Cardiac fibroblast (primary cell): ENCODE data around the gene CSTPP1.

Experiments used
- DNase-seq, 2 donors: peaks; one replicate each; pipeline versions ENCODE4 v3.0.0 to v3.0.0-alpha.2; 2010; ENCODE audit warnings: low read depth in 2 of 2
- H3K4me3 ChIP-seq, 2 donors: replicated peaks in 1 of 2; 1 replicate in 1 of 2; 2 replicates in 1 of 2; pipeline ENCODE4 v1.5.1; 2011; ENCODE audit warnings: low read depth in 2 of 2, low read length in 2 of 2, mild to moderate bottlenecking in 2 of 2, moderate library complexity in 1 of 2
- TF ChIP-seq, protein P1 (sequence below): IDR thresholded peaks from one replicate; pipeline ENCODE4 v1.5.1; 2011; ENCODE audit warnings: low read depth, mild to moderate bottlenecking, low read length, inconsistent platforms

CSTPP1 gene

GRCh38 chr11:47157805-47158204, 221.2 kb downstream of the CSTPP1 start:
- H3K4me3 ChIP-seq = no peak overlapping the region
- DNase-seq = no peak
- TF ChIP-seq, protein P1, sequence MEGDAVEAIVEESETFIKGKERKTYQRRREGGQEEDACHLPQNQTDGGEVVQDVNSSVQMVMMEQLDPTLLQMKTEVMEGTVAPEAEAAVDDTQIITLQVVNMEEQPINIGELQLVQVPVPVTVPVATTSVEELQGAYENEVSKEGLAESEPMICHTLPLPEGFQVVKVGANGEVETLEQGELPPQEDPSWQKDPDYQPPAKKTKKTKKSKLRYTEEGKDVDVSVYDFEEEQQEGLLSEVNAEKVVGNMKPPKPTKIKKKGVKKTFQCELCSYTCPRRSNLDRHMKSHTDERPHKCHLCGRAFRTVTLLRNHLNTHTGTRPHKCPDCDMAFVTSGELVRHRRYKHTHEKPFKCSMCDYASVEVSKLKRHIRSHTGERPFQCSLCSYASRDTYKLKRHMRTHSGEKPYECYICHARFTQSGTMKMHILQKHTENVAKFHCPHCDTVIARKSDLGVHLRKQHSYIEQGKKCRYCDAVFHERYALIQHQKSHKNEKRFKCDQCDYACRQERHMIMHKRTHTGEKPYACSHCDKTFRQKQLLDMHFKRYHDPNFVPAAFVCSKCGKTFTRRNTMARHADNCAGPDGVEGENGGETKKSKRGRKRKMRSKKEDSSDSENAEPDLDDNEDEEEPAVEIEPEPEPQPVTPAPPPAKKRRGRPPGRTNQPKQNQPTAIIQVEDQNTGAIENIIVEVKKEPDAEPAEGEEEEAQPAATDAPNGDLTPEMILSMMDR = no peak

DNA sequence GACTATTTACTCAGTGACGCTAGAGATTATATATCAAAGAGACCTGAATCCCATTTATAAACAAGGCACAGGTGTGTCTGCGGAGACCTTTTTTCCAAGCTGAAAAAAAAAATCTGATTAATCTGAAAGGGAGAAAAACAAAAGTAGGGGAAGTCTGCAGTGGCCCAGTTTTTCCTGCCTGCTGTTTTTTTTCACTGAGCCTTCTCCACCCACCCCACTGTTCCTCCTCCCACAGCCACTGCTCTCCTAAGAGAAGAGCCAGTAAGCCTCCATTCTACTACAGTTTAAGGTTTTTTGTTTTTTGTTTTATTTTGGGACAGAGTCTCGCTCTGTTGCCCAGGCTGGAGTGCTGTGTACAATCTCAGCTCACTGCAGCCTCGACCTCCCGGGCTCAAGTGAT, 221.7 kb downstream of the CSTPP1 start:
- no peak for DNase-seq
- no peak overlapping the region for H3K4me3 ChIP-seq
- TF ChIP-seq, protein P1 = no peak

DNA sequence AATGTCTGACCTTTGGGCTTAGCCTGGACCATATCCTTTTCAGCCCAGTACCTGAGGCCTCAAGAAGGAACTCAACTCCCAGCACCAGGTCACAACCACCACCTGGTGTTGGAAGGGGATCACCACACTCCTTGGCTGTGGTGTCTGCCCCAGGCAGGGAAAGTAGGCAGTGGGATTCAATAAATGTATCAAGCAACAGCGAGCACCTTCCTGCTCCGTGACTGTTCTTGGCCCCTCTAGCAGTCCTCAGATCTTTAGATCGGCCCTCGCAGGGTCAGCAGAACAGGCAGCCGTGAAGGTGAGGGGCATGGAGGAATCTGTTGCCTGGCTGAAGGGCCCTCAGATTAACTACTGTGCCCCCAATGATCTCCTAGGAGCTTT, 224.2 kb downstream of the CSTPP1 start:
- no peak overlapping the region for H3K4me3 ChIP-seq
- peak in 1 of 2 donors; percentile 12 for DNase-seq
- TF ChIP-seq, protein P1 = no peak

GRCh38 chr11:47161134-47161854, 224.7 kb downstream of the CSTPP1 start:
- H3K4me3 ChIP-seq = no peak overlapping the region
- TF ChIP-seq, protein P1 = peak; percentile 83
- peak; percentile 77 to 80 for DNase-seq

GRCh38 chr11:47161890-47162289, 225.3 kb downstream of the CSTPP1 start:
- H3K4me3 ChIP-seq = no peak overlapping the region
- peak in 1 of 2 donors; percentile 16 for DNase-seq
- TF ChIP-seq, protein P1 = no peak

GRCh38 chr11:47162426-47162825, 225.9 kb downstream of the CSTPP1 start:
- TF ChIP-seq, protein P1 = no peak
- no peak overlapping the region for H3K4me3 ChIP-seq
- DNase-seq = no peak

- TF ChIP-seq, protein P1 = no peak
- no peak overlapping the region for H3K4me3 ChIP-seq
- DNase-seq = no peak
Observed at GRCh38 chr11:47163193-47163592, 226.6 kb downstream of the CSTPP1 start.
